Activated CD4-positive, alpha-beta T cell treated with anti-CD3 and anti-CD28 coated beads for 1 hour (primary cell): ENCODE data around the gene GALNT15.
A peak's percentile ranks its signal among the peaks of the same experiment; 100 is the strongest.

Source experiments
- DNase-seq: peaks from one replicate; pipeline ENCODE4 v3.0.0-alpha.2; 2020

Gene GALNT15

GRCh38 chr3:16168211-16168610 is 6.3 kb upstream of the GALNT15 start:
- no peak for DNase-seq

DNA sequence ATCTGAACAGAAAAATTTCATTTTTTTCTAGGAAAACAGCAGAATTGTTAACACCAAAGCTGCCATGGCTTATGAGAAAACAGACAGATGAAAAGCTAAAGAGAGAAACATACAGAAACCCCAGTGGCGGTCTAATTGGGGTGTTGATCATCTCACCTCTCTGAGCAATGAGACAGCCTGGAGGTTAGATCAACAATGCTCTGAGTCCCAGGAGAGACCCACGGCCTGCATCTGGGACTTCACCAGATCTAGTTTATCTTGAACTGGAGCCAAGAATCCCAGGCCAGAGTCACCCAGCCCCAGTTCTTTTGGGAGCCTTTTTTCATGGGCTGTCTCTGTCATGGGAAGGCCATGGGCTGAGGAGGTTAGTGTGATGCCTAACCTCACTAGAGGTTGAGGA is 3.5 kb upstream of the GALNT15 start:
- DNase-seq = no peak

- DNase-seq = no peak
Measured at GRCh38 chr3:16171825-16172224, 2.7 kb upstream of the GALNT15 start.

DNA sequence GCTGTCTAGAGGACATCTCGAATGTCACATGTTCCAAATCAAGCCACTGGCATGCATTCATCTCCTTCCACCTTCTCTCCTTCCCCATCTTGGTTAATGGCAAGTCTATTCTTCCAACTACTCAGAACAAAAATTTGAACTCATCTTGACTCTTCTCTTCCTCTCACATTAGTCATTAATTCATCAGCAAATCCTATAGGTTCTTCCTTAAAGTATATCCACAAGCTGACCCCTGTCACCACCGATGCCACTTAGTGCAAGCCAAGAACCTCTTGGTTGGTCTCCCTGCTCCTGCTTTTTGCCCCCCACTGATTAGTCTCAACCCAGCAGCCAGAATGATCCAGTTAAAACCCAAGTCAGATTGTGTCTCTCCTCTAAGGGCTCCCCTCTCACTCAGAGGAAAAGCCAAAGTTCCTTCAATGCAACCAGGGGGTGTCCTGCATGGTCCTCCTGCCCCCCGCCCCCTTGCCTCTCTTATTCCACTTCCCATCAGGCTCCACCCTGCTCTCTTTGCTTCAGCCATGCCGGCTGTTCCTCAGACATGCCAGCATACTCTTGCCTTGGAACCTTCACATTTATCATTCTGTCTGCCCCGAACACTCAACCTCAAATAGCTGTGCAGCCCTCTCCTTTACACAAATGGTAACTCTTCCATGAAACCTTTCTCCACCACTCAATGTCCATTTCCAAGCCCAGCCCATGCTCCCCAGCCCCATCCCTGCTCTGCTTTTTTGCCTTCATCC is 1.0 kb upstream of the GALNT15 start:
- no peak for DNase-seq

DNA sequence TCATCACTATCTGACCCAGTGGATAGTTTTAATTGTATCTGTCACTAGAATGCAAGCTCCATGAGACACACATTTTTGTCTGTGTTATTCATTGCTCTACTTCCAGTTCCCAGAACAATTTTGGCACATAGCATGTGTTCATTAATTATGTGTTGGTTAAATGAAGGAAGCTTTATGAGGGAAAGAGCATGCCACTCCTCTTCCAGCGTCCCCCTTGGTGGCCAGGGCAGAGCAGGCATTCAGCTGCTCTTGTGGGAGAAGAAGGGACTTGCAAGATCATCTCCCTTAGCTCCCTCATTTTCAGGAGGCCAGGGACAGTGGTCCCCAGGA is 489 bp upstream of the GALNT15 start:
- no peak for DNase-seq

DNA sequence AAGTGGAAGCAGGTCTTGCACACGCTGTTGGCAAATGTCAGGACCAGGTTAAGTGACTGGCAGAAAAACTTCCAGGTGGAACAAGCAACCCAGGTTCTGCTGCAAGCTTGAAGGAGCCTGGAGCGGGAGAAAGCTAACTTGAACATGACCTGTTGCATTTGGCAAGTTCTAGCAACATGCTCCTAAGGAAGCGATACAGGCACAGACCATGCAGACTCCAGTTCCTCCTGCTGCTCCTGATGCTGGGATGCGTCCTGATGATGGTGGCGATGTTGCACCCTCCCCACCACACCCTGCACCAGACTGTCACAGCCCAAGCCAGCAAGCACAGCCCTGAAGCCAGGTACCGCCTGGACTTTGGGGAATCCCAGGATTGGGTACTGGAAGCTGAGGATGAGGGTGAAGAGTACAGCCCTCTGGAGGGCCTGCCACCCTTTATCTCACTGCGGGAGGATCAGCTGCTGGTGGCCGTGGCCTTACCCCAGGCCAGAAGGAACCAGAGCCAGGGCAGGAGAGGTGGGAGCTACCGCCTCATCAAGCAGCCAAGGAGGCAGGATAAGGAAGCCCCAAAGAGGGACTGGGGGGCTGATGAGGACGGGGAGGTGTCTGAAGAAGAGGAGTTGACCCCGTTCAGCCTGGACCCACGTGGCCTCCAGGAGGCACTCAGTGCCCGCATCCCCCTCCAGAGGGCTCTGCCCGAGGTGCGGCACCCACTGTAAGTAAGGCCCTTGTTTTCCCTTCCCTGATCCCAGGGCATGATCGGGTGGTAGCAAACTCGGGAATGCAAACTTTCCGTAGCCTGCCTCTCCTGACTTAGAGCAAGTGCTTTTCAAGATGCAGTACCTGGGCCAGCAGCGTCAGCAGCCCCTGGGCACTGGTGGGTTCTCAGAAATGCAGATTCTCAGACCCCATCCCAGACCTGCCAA is 759 bp downstream of the GALNT15 start:
- no peak for DNase-seq

DNA sequence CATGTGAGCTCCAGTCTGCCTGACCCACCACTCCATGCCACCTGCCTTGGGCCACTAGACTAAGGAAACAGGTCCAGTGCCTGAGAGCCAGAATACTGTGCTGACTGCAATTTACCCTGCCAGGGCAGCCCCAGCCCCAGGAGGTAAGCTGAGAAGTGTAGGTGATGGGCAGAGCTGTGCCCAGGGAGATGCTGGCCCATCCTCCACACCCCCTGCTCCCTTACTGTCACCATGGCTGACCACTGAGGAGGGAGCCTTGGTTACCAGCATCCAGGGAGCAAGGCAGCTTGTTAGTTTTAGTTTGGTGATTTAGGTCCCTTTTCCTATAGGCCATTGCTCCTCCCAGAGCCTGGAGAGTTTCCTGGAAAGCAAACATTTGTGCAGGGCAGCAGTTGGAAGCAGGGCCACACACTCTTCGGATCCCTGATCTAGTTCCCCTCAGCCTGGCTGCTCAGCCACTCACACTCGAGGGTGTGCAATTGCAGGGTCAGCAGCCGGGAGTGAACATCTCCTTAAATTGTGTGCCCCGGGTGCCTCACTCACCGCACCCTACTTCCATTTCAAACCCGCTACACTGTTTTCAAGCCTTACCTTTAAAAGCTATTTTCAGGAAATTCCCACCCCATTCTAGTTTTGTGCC is 2.0 kb downstream of the GALNT15 start:
- no peak for DNase-seq

DNA sequence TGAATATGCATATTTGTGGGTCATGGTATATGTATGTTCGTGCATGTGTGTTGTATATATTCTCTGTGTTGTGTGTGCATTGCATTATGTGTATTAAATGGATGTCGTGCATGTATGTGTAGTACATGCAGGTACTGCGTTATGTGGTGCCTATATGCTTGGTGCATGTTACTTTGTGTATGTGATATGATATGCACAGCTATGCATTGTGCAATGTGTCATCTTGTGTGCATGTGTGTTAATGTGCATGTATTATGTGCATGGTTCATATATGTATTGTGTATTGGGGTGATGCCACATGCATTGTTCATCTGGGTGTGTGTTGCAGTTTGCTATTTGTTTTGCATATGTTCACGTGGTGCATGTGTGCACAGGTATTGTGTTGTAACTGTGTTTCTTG is 2.9 kb downstream of the GALNT15 start:
- no peak for DNase-seq

GRCh38 chr3:16177962-16178627 is 3.6 kb downstream of the GALNT15 start:
- DNase-seq = peak; percentile 22

DNA sequence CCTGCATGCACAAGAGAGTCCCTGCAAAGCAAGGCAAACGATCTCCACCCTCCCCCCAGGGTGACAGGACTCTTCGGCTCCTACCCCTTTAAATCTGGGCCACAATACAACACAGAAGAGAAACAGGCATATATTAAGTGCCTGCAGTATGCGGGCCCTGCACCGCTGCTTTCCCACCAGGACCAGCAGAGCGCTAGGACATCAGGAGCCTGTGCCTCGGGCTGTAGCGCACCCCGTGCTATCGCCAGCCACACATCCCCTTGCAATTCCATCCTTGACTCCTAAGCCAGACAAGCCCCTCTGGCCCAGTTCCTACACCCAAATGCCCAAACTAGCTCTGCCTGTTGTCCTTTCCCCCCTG is 4.1 kb downstream of the GALNT15 start:
- DNase-seq = no peak

DNA sequence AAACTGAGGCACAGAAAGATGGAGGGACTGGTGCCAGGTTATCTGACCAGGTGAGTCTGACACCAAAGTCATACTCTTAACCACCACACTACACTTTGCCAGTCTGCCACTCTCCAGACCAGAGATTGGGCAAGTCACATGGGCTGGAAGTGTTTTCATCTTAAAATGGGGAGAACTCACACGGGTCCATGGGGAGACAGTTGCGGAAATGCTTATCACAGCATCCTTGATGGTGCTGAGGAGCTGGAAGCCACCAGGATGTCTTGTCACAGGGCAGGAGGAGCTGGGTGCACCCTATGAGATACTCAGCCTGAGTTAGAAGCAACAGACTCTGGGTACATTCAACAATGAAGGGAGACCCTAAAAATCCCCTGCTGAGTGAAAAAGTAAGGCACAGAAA is 4.8 kb downstream of the GALNT15 start:
- no peak for DNase-seq

DNA sequence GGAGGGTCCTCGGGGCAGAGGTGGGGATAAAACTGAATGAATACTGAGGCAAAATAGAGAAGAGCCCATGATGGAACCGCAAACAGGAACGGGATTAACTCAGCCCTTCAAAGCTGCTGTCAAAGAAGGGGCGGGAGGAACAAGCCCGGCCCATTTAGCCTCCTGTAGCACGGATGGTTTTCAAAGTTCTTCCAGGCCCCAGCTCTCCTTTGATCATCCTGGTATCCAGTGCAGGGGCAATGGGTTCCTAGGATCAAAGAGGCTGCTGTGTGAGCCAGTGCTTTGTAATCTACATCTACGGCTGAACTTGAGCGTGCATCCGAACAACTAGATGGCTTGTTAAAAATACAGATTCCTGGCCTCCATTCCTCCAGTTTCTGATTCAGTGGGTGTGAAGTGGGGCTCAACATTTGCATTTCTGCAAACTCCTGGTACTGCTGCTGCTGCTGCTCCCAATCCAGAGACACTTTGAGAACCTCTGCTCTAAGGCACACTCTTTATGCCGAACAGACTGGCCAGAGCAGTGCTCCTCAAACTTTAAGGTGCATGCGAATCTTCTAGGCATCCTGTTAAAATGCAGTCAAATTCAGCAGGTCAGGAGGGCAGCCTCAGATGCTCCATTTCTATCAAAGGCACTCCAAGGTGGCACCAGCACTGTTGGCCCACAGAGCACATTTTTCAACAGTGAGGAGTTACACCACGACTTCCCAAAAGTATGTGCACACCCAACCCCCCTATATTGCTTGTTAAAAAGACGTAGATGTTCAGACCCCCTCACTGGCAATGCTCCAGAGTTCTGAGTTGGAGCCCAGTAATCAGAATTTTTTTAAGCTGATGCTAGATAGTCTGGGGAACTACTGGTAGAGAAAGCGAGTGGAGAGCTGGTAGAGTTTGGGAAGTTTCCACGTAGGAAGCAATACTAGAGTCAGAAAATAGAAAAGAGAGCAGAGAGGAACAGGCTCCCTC is 5.6 kb downstream of the GALNT15 start:
- no peak for DNase-seq

DNA sequence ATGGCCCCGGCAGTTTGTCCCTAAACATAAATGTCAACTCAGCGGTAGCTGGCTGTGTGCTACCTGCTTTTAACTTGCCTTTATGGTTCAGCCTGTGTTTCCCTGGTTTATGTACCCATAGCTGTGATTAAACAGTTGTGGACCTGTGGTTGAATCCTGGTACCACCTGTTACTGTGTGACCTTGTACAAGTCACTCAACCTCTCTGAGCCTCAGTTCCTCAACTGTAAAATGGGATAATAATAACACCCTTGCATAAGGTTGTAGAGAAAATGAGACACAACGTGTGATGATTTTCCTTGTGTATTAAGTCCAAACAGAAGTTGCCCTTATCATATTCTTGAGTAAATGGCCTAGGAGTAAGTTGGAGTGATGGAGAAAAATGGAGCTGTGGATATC is 6.3 kb downstream of the GALNT15 start:
- DNase-seq = no peak

- no peak for DNase-seq
Measured at GRCh38 chr3:16181361-16181760, 6.9 kb downstream of the GALNT15 start.

DNA sequence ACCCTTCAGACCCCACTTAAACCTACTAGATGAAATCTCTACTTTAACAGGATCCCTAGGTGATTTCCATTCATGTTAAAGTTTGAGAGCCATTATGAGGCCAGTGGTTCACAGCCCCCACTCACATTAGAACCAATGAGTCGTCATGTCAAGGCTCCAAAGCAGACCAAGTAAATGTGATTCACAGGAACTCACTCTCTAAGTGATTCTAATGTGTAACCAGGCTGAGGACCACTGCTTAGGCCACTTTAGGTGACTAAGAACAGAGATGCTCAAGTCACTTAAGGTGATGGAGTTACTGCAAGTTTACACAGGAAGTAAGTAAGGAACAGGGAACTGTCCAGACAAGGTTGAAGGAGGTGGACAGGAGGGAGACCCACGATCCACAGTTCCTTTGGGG is 7.7 kb downstream of the GALNT15 start:
- no peak for DNase-seq

- DNase-seq = no peak
Measured at GRCh38 chr3:16182612-16183011, 8.1 kb downstream of the GALNT15 start.

DNA sequence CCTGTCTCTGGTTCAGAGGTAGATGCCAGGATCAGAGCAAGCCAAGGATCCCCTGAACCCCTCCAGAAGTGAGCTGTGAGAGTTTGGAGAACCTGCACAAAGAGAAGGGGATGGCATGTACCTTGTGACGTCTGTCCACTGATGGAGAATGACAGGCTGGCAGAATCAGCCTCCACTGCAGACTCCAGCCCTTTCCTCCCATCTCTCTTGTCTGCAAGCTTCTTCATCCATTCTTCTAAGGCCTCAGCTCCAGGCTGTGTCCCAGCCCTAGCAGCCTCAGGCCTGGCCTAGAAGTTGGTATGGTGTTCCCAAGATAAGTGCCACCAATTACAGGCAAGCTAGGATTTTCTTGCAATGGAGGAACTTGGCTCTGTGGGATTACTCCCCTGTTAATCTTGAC is 8.6 kb downstream of the GALNT15 start:
- DNase-seq = no peak

DNA sequence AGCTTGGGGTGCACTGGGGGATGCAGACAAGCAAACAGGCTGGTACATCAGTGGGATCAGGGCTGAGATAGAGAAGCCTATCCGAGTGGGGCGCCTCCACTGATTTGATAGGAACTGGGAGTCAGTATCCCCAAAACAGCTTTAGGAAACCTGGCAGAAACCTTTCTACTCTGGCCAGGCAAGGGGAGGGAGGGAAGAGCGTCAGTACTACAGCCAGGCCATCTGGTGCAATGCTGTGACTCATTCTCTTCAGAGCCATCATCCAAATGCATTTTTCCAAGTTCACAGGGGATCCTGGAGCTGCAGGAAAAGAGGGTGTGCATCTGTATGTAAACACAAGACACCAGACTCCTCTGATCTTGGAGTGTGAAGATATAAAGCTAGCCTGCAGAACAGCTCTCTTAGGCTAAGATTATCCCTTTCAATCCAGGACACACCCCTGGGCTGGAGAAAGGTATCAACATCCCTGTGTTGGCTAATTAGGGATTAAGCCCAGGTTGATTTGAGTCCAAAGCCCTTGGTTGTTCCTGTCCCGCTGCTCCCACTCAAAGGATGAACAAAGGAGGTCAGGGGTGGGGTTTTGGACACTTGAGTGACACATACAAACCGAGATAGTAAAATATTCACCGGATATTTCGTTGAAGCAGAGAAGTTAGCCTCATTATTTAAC is 9.3 kb downstream of the GALNT15 start:
- DNase-seq = no peak

GRCh38 chr3:16186086-16186485 is 11.6 kb downstream of the GALNT15 start:
- no peak for DNase-seq

DNA sequence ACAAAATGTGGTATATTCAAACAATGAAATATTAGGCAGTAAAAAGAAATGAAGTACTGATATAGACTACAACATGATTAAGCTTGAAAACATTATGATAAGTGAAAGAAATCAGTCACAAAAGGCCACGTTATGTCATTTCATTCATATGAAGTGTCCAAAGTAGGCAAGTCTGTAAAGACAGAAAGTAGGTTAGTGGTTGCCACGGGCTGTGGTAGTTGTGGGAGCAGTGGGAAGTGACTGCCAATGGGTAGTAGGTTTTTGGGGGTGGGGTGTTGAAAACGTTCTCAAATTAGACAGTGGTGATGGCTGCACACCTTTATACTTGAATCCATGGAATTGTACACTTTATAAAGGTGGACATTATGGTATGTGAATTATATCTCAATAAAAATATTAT is 12.1 kb downstream of the GALNT15 start:
- no peak for DNase-seq

DNA sequence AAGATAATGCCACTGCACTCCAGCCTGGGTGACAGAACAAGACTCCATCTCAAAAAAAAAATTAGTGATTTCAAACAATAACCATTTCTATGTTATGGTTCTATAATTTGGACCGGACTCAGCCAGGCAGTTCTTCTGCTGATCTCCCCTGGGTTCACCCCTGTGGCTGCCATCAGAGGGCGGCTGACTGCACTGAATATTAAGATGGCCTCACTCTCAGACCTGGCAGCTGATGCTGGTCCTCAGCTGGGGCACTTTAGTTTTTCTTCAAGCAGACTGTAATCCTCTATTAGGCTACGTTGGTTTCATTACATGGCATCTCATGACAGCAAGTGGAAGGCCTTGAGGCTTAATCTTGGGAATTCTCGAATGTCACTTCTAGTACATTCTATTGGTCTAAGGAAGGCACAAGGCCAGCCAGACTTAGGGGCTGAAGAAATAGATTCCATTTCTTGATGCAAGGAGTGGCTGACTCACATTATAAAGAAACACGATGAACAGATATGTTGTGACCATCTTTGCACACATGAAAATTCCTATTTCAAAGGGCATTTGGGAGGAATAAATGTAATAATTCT is 12.8 kb downstream of the GALNT15 start:
- DNase-seq = no peak
